HUES64 (cell line): ENCODE data around the gene LRRC57.
A peak's percentile ranks its signal among the peaks of the same experiment; 100 is the strongest.
"Not testable (repeated sequence)": the region's sequence is repeated elsewhere in the genome, so short reads cannot be mapped to it uniquely, and the experiment has no call there.

ENCODE experiments used
- H3K27ac ChIP-seq: 2 replicates; pipeline ENCODE4 v1.7.0; 2013; ENCODE audit warnings: low read depth, low read length, inconsistent platforms
- H3K27me3 ChIP-seq: 2 replicates; pipeline ENCODE4 v1.6.1; 2013; ENCODE audit warnings: mild to moderate bottlenecking, low read length; ENCODE audit not compliant: insufficient read depth
- H3K36me3 ChIP-seq: 2 replicates; pipeline ENCODE4 v1.6.1; 2013; ENCODE audit warnings: mild to moderate bottlenecking, low read length; ENCODE audit not compliant: insufficient read depth
- H3K4me1 ChIP-seq: 2 replicates; pipeline ENCODE4 v1.6.1; 2013; ENCODE audit warnings: mild to moderate bottlenecking, low read length, moderate library complexity; ENCODE audit not compliant: insufficient read depth
- H3K4me3 ChIP-seq: 2 replicates; pipeline ENCODE4 v1.5.1; 2013; ENCODE audit warnings: mild to moderate bottlenecking, low read length, moderate library complexity
- H3K9ac ChIP-seq: 2 replicates; pipeline ENCODE4 v1.6.1; 2013; ENCODE audit warnings: mild to moderate bottlenecking, low read depth, low read length
- H3K9me3 ChIP-seq: 2 replicates; pipeline ENCODE4 v1.6.1; 2013; ENCODE audit warnings: low read depth, low read length; ENCODE audit not compliant: insufficient read depth
- WGBS: fragments of 150-250, 120-280 bp; methylation state at CpG from one replicate; pipeline ENCODE4 v1.1.7; 2013; ENCODE audit warnings: missing lambda C conversion rate; 5-methylcytosine and 5-hydroxymethylcytosine counted together

LRRC57 gene

DNA sequence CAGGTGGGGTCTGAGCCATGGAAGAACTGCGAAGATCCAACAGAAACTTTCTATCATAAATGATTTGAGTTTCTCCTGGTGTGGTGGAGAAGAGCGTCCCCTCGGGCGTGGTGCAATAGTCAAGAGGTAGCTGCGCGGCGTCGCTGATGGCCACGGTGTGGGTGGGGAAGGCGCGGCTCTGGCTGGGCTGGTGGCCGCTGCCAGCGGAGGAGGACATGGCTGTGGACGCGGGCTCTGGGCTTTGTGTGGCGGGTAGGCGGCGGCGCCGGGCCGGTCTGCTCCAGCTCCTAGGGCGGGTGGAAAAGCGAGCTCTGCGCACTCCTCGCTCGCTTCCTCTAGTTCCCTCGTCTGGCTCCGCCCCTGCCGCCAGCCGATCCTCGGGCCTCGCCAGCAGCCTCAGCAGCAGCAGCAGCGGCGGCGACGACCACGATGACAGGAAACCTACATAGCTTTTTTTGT is 32.7 kb upstream of the LRRC57 start:
- Histone ChIP-seq H3K36me3 (peaks cover 5% of the 10 kb centered on the region; the same call in 1 of the 2 replicates), H3K4me1 (peaks cover 33% of the 10 kb centered on the region), H3K9me3 (no peaks in the 10 kb centered on the region), H3K27me3 (peaks cover 43% of the 10 kb centered on the region), H3K27ac (no peak overlapping the region), H3K4me3 (peak overlapping the region; percentile 56), H3K9ac (peak overlapping the region; percentile 57)
- WGBS, result 3% methylated on average over 37 of the region's 37 CpGs

DNA sequence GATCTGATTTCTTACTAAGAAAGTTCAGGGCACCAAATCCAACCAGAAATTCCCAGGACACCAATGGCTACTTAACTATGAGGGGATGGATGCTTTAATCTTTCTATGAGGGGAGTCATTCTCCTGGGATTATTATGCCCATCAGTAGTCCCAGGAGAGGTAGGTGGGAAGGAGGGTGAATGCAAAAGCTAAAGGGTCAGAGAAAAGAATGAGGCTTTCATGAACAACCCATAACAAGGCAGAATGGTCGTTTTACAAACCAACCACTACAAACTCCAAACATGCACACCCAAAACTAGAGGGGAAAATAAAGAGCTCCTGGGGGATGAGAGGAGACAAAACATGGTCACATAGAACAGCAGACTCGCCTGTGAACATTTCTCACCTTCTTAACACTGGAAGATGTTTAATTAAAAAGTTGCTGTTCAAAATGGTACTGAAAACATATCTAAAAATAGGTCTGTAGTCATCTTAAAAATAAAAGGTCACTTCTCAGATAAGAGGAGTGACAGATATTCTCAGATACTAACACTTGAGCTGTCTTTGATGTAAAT is 30.5 kb upstream of the LRRC57 start:
- Histone ChIP-seq H3K27ac (no peak overlapping the region), H3K4me3 (no peak overlapping the region), H3K9ac (no peak overlapping the region), H3K27me3 (peaks cover 55% of the 10 kb centered on the region), H3K4me1 (peaks cover 29% of the 10 kb centered on the region), H3K36me3 (no peaks in the 10 kb centered on the region), H3K9me3 (no peaks in the 10 kb centered on the region)
- no CpG with 5 or more reads among the region's 2 CpGs for WGBS

GRCh38 chr15:42577514-42578031 is 29.0 kb upstream of the LRRC57 start:
- Histone ChIP-seq H3K9me3 (no peaks in the 10 kb centered on the region), H3K4me1 (peaks cover 14% of the 10 kb centered on the region), H3K9ac (no peak overlapping the region), H3K27me3 (peaks cover 55% of the 10 kb centered on the region), H3K4me3 (no peak overlapping the region), H3K27ac (no peak overlapping the region), H3K36me3 (no peaks in the 10 kb centered on the region)
- WGBS, result 100% methylated on average over 1 of the region's 1 CpG

- WGBS, result 93% methylated on average over 1 of the region's 1 CpG
- Histone ChIP-seq H3K4me3 (peak overlapping the region; percentile 77; the same call in 1 of the 2 replicates), H3K4me1 (peaks cover 6% of the 10 kb centered on the region), H3K9ac (no peak overlapping the region), H3K9me3 (no peaks in the 10 kb centered on the region), H3K27me3 (peaks cover 48% of the 10 kb centered on the region), H3K36me3 (no peaks in the 10 kb centered on the region), H3K27ac (no peak overlapping the region)
These were observed 28.2 kb upstream of the LRRC57 start for GRCh38 chr15:42576776-42577175.

DNA sequence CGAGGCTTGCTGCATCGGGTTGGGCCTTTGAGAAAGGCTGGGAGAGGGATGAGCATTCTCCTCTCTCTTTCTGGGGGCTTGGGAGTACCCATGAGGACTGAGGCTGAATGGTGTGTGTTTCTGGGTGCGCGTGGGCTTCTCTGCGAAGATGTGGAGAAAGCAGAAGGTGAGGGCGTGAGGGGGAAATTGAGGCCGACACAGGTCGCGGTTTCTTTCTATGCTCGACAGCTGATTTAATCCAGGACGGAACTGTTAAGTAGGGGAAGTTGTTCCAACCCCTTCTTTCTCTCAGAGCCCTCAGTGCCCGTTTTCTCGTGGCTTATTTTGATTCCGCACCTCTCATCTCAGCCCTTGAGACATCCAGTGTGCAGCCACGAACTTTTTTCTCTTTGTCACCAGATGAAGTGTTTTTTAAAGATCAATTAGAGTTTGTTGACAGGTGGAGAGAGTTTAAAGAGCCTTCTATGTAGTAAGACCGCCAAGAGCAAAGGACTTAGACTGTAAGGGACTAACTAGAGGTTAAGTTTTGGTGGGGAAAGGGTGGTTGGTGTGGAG is 27.5 kb upstream of the LRRC57 start:
- peaks cover 44% of the 10 kb centered on the region for H3K27me3 ChIP-seq
- H3K27ac ChIP-seq, result no peak overlapping the region
- 0 out of 2 replicates have a peak, but pooled peaks cover 4% of the 10 kb centered on the region for H3K4me1 ChIP-seq
- no peaks in the 10 kb centered on the region for H3K36me3 ChIP-seq
- peak overlapping the region; percentile 77 for H3K4me3 ChIP-seq
- H3K9ac ChIP-seq, result peak overlapping the region; percentile 79
- H3K9me3 ChIP-seq, result no peaks in the 10 kb centered on the region
- WGBS, result 17% methylated on average over 16 of the region's 16 CpGs

DNA sequence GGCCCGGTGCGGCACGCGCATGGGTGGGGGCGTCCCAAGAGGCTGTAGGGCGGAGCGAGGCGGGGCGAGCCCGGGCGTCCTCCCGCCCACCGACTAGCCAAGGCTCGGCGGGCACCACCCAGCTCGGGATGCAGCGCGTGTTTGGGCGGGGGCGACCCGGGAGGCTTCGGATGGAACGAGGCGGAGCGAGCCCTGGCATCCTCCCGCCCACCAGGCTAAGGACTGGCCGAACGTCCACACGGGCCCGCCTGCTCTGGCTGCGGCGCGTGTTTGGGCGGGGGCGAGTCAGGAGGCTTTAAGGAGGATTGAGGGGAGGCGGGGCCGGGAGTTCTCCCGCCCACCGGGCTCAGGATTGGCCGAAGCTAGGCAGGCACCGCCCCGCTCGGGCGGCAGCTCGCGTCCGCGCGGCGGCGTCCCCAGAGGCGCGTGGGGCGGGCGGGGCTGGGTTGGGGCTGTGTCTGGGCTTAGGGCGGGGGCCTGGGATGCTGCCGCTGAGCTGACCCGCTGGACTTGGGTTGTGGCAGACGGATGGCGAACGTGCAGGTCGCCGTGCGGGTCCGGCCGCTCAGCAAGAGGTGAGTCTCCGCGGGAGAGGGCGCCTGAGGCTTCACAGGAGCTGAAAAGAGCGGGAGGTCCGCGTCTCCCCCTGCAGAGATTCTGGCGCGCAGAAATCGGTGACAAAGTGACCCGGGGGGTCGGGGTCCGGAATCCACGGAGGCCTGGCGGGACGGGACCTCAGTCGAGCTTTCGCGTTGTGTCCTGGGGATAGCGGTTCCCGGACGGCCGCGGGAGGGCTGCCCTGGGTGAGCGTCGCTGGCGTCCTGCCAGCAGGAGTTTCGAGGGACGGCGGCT is 26.8 kb upstream of the LRRC57 start, which contains the start of gene STARD9:
Gene STARD9 (plus strand): TSS at position 419 of the 852 bp plus-strand sequence. CDS start 110 bp downstream, at position 529.
- Histone ChIP-seq H3K27me3 (peaks cover 38% of the 10 kb centered on the region), H3K4me1 (0 out of 2 replicates have a peak, but pooled peaks cover 4% of the 10 kb centered on the region), H3K27ac (no peak within 1 kb of the TSS), H3K9me3 (no peaks in the 10 kb centered on the region), H3K4me3 (peak within 1 kb of the TSS; percentile 77), H3K36me3 (no peaks in the 10 kb centered on the region), H3K9ac (peak within 1 kb of the TSS; percentile 79)
- WGBS, result under 1% methylated on average over 95 of the region's 95 CpGs

GRCh38 chr15:42558739-42559138 is 10.1 kb upstream of the LRRC57 start:
- Histone ChIP-seq H3K36me3 (peaks cover 66% of the 10 kb centered on the region), H3K9me3 (no peaks in the 10 kb centered on the region), H3K27ac (no peak overlapping the region), H3K4me1 (no peaks in the 10 kb centered on the region), H3K9ac (no peak overlapping the region), H3K27me3 (no peaks in the 10 kb centered on the region), H3K4me3 (no peak overlapping the region)
- WGBS, result 97% methylated on average over 3 of the region's 3 CpGs

- H3K9ac ChIP-seq, H3K4me3 ChIP-seq, H3K4me1 ChIP-seq, H3K27me3 ChIP-seq, H3K27ac ChIP-seq, H3K9me3 ChIP-seq: not testable (repeated sequence)
- peaks cover 51% of the 10 kb centered on the region for H3K36me3 ChIP-seq
- 96% methylated on average over 11 of the region's 12 CpGs for WGBS
These were observed 8.1 kb upstream of the LRRC57 start for GRCh38 chr15:42556550-42557207.

- Histone ChIP-seq H3K27me3 (no peaks in the 10 kb centered on the region), H3K36me3 (peaks cover 20% of the 10 kb centered on the region), H3K4me3 (no peak overlapping the region), H3K27ac (no peak overlapping the region), H3K4me1 (no peaks in the 10 kb centered on the region), H3K9ac (no peak overlapping the region), H3K9me3 (no peaks in the 10 kb centered on the region)
- WGBS, result 100% methylated on average over 1 of the region's 1 CpG
These were observed 5.0 kb upstream of the LRRC57 start for GRCh38 chr15:42553554-42553953.

DNA sequence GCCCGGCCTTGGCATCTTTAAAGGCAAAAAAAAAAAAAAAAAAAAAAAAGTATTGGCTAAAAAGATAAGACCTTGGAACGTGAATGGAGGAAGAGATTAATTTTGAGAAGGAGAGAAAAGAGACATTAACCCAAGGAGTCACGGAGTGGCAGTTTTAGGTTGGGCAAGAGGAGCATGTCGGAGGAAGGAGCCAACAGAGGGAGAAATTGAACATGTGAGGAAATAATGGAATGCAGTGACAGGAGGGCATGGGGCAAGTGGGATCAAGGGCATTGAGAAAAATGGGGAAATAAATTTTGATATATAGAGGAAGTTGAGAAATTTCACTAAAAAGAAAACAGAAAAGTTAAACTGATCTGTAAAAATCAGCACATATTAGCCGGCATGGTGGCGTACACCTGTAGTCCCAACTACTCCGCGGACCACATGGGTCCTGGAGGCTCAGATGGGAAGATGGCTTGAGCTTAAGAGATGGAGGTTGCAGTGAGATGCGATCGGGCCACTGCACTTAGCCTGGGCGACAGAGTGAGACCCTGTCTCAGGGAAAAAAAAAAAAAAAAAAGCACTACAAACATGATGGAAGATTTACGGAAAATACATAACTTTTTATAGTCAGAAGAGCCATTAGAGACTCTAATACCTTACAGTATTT is 1.3 kb upstream of the LRRC57 start:
- WGBS, result 80% methylated on average over 10 of the region's 12 CpGs
- Histone ChIP-seq H3K4me3 (peak overlapping the region; percentile 100), H3K9ac (no peak overlapping the region), H3K36me3 (peaks cover 20% of the 10 kb centered on the region), H3K9me3 (no peaks in the 10 kb centered on the region), H3K27me3 (no peaks in the 10 kb centered on the region), H3K27ac (no peak overlapping the region), H3K4me1 (peaks cover 8% of the 10 kb centered on the region)
